Esophagus squamous epithelium (tissue), 5 donors: ENCODE data around the gene AKAP10. TPM values are rescaled to one million over a fixed set of nuclear protein-coding genes. Genes with fewer than 3 reads are reported as not detected.

ENCODE experiments used
- DNase-seq: peaks from one replicate; lab custom pipeline; 2025; lab: John Stamatoyannopoulos, UW
- H3K27ac ChIP-seq, 4 donors: fragments of 200-600 bp; sonication (generic); one replicate each; pipeline ENCODE4 v1.5.1; 2016 to 2019; ENCODE audit warnings: mild to moderate bottlenecking in 1 of 4
- H3K27me3 ChIP-seq, 4 donors: fragments of 200-600 bp; sonication (generic); 1 replicate in 3 of 4; 2 replicates in 1 of 4; pipeline versions ENCODE4 v1.5.1 to v1.6.0; 2017 to 2021; ENCODE audit warnings: antibody characterized with exemption in 1 of 4
- H3K36me3 ChIP-seq, 3 donors: fragments of 200-600 bp; sonication (generic); one replicate each; pipeline ENCODE4 v1.5.1; 2016 to 2019
- H3K4me1 ChIP-seq, 3 donors: fragments of 200-600 bp; sonication (generic); one replicate each; pipeline ENCODE4 v1.5.1; 2017 to 2019
- H3K4me3 ChIP-seq, 4 donors: fragments of 200-600 bp; sonication (generic); 1 replicate in 3 of 4; 2 replicates in 1 of 4; pipeline ENCODE4 v1.5.1; 2016 to 2019; ENCODE audit warnings: mild to moderate bottlenecking in 2 of 4, moderate library complexity in 1 of 4
- H3K9me3 ChIP-seq, 3 donors: fragments of 200-600 bp; sonication (generic); one replicate each; pipeline ENCODE4 v1.5.1; 2016 to 2019
- CTCF ChIP-seq, 6 experiments: fragments of 450-650 bp in 4 of 6; fragments of 200-600 bp in 2 of 6; sonication (generic) in 2 of 6; IDR thresholded peaks; one replicate each; pipeline ENCODE4 v1.5.1; 2016 to 2019; ENCODE audit warnings: antibody characterized with exemption in 6 of 6, mild to moderate bottlenecking in 4 of 6, moderate library complexity in 4 of 6
- POLR2A ChIP-seq, 4 donors: fragments of 450-650 bp; IDR thresholded peaks; one replicate each; pipeline ENCODE4 v1.6.1; 2017; ENCODE audit warnings: antibody characterized with exemption in 4 of 4, mild to moderate bottlenecking in 4 of 4, moderate library complexity in 3 of 4
- WGBS, 2 donors: methylation state at CpG; one replicate each; pipeline ENCODE4 v1.1.5; 2018; 5-methylcytosine and 5-hydroxymethylcytosine counted together
- intact Hi-C: fragments of 100-400 bp; cut with DNase I; formaldehyde crosslinking; loops from one replicate; pipeline ENCODE4 v1.15.0; 2022
- total RNA-seq, 4 donors: library from RNA; depleted of rRNA; stranded (reverse); fragments of >200 nt; gene quantifications; one replicate each; pipeline ENCODE4 v1.1.0, GENCODE V29; 2016
- donor health status: DM: yes; HTN: yes; CAD: no.

Gene AKAP10
- total RNA-seq, 4 donors from 2014 or later, result 8.2 to 24.6 (median 16.4) TPM

- intact Hi-C loops, result no loop called here
- H3K27ac ChIP-seq, result no peak overlapping the region
- peaks cover 0 to 76% (median 14%) of the 10 kb centered on the region in 3 donors for H3K36me3 ChIP-seq
- no peak for DNase-seq
- TF ChIP-seq CTCF (IDR thresholded peaks at IDR 0.05) (no peak), POLR2A (IDR thresholded peaks at IDR 0.05) (no peak)
- peaks cover 0 to 15% (median 0%) of the 10 kb centered on the region in 3 donors for H3K4me1 ChIP-seq
- WGBS, 2 donors, result 82 to 86% methylated on average over 2 of the region's 2 CpGs
- H3K27me3 ChIP-seq, result no peaks in the 10 kb centered on the region
- no peak overlapping the region for H3K4me3 ChIP-seq
- H3K9me3 ChIP-seq, result no peaks in the 10 kb centered on the region
Measured at GRCh38 chr17:19945009-19945626, 32.5 kb downstream of the AKAP10 start.

GRCh38 chr17:19943599-19943998, 34.0 kb downstream of the AKAP10 start:
- Histone ChIP-seq H3K9me3 (no peaks in the 10 kb centered on the region), H3K27me3 (no peaks in the 10 kb centered on the region), H3K27ac (no peak overlapping the region), H3K4me1 (peaks cover 0 to 7% (median 0%) of the 10 kb centered on the region in 3 donors), H3K4me3 (no peak overlapping the region), H3K36me3 (peaks cover 0 to 90% (median 24%) of the 10 kb centered on the region in 3 donors)
- DNase-seq, result no peak
- intact Hi-C loops, result no loop called here
- TF ChIP-seq POLR2A (IDR thresholded peaks at IDR 0.05) (no peak), CTCF (IDR thresholded peaks at IDR 0.05) (no peak)

- intact Hi-C loops, result no loop called here
- TF ChIP-seq CTCF (IDR thresholded peaks at IDR 0.05), result no peak
- no peak for TF ChIP-seq POLR2A (IDR thresholded peaks at IDR 0.05)
Measured at GRCh38 chr17:19943026-19943425, 34.6 kb downstream of the AKAP10 start.

GRCh38 chr17:19940722-19941464, 36.7 kb downstream of the AKAP10 start:
- no peaks in the 10 kb centered on the region for H3K27me3 ChIP-seq
- intact Hi-C loops, result no loop called here
- no peaks in the 10 kb centered on the region for H3K9me3 ChIP-seq
- H3K27ac ChIP-seq, result no peak overlapping the region
- no peak for DNase-seq
- H3K4me3 ChIP-seq, result no peak overlapping the region
- 64 to 74% methylated on average over 4 of the region's 4 CpGs for WGBS, 2 donors
- TF ChIP-seq CTCF (IDR thresholded peaks at IDR 0.05), result no peak
- TF ChIP-seq POLR2A (IDR thresholded peaks at IDR 0.05), result no peak
- no peaks in the 10 kb centered on the region for H3K4me1 ChIP-seq
- H3K36me3 ChIP-seq, result peaks cover 0 to 92% (median 31%) of the 10 kb centered on the region in 3 donors

More at GRCh38 chr17:19943026-19943425, 34.6 kb downstream of the AKAP10 start:
- Histone ChIP-seq H3K9me3 (no peaks in the 10 kb centered on the region), H3K27me3 (no peaks in the 10 kb centered on the region), H3K36me3 (peaks cover 0 to 90% (median 30%) of the 10 kb centered on the region in 3 donors), H3K4me1 (peaks cover 0 to 1% (median 0%) of the 10 kb centered on the region in 3 donors), H3K4me3 (no peak overlapping the region), H3K27ac (no peak overlapping the region)
- 88 to 96% methylated on average over 5 of the region's 5 CpGs for WGBS, 2 donors
- no peak for DNase-seq
